GM12872 (cell line): Measurements from ENCODE around the gene HYI.

Experiments
- TF ChIP-seq, protein P1 (sequence below): IDR thresholded peaks from 3 replicates; pipeline ENCODE4 v1.5.1; 2011; ENCODE audit warnings: low read depth, mild to moderate bottlenecking, low read length, moderate library complexity; ENCODE audit not compliant: insufficient read depth

Gene HYI

GRCh38 chr1:43432907-43433306 is 20.8 kb downstream of the HYI start:
- TF ChIP-seq, protein P1, sequence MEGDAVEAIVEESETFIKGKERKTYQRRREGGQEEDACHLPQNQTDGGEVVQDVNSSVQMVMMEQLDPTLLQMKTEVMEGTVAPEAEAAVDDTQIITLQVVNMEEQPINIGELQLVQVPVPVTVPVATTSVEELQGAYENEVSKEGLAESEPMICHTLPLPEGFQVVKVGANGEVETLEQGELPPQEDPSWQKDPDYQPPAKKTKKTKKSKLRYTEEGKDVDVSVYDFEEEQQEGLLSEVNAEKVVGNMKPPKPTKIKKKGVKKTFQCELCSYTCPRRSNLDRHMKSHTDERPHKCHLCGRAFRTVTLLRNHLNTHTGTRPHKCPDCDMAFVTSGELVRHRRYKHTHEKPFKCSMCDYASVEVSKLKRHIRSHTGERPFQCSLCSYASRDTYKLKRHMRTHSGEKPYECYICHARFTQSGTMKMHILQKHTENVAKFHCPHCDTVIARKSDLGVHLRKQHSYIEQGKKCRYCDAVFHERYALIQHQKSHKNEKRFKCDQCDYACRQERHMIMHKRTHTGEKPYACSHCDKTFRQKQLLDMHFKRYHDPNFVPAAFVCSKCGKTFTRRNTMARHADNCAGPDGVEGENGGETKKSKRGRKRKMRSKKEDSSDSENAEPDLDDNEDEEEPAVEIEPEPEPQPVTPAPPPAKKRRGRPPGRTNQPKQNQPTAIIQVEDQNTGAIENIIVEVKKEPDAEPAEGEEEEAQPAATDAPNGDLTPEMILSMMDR = no peak

DNA sequence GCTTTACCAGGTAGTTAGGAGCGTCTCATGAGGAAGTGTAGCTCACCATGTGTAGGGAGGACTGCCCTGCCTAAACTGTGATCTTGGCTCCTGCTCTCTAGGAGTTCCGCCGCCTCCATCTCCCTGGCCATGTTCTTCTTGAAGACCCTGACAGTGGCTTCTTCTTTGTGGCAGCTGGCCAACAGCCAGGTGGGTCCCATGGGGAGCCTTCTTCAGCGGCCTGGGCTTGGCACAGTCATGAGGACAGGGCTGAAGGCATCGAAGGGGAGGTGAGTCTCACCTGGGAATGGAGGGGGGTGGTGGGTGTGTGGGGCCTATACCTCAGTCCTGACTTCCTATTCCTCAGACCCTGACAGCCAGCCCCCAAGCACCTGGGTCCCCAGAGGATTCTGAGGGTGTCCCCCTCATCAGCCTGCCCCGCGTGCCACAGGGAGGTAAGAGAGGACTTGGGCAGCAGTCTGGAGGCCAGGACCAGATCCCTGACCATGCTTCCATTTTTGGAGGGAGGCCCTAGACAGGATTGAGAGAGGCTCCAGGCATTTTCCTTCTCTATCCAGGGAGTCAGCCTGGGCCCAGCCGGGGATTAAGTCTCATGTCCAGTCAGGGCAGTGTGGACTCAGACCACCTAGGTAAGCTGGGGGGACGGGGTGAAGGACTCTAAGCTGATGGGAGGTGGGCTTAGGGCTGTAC is 21.4 kb downstream of the HYI start:
- TF ChIP-seq, protein P1 = no peak

GRCh38 chr1:43431676-43432075 is 22.1 kb downstream of the HYI start:
- TF ChIP-seq, protein P1 = no peak

DNA sequence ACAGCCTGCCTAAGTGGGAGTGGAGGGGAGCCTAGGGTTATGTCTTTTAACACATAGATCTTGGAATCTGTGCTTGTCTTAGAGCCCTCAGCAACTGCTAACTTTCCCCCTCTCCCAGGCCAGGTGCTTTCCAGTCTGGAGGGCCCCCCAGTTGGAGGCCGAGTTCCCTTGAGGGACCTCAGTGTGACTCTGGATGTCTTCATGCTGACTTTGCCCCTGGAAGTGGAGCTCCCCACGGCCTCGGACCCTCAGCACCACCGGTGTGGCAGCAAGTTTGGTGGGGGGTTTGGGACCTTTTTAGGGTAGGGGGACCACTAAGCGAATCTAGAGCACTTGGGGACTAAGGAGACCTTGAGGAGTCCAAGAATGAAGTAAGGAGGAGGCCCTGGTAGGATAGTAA is 22.9 kb downstream of the HYI start:
- TF ChIP-seq, protein P1 = no peak

- TF ChIP-seq, protein P1 = no peak
Measured at GRCh38 chr1:43427941-43428340, 25.8 kb downstream of the HYI start.

- TF ChIP-seq, protein P1 = no peak
Measured at GRCh38 chr1:43427524-43427923, 26.2 kb downstream of the HYI start.

- TF ChIP-seq, protein P1 = no peak
Measured at GRCh38 chr1:43426221-43426620, 27.5 kb downstream of the HYI start.

GRCh38 chr1:43425045-43425444 is 28.7 kb downstream of the HYI start:
- TF ChIP-seq, protein P1 = no peak
